ENCODE measurements around the gene FAM135A.
A peak's percentile ranks its signal among the peaks of the same experiment; 100 is the strongest.

FAM135A gene

DNA sequence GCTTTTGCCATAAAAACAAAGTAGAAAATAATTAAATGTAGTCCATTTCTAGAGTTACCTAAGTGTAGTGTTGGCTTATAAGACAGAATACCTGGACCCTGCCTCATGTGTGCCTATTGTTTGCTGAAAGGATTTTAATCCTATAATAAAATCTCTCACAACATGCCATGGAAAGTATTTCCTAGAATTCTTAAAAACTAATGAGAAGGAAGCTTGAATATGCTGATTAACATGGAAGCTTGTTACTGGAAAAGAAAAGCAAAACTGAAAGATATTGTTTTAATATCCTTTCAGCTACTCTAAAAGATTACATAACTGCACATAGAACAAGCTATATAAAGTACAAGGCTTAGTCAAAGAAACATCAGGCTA lies 18.0 kb upstream of the FAM135A start:
- H3K9me3 ChIP-seq (ENCODE audit: control insufficient read depth, low read length), result no peaks in the 10 kb centered on the region
- H3K27me3 ChIP-seq (ENCODE audit: control insufficient read depth, insufficient read depth, low read length, poor library complexity, severe bottlenecking), result no peaks in the 10 kb centered on the region
- H3K4me1 ChIP-seq (ENCODE audit: control insufficient read depth, insufficient read depth, low read length), result no peaks in the 10 kb centered on the region
- H3K36me3 ChIP-seq (ENCODE audit: control insufficient read depth, insufficient read depth, low read length), result no peaks in the 10 kb centered on the region
- no peak overlapping the region for H3K27ac ChIP-seq (ENCODE audit: insufficient read depth, low read depth, low read length, poor library complexity, severe bottlenecking)
- H3K4me3 ChIP-seq (ENCODE audit: insufficient read depth, low read depth, low read length), result no peak overlapping the region

DNA sequence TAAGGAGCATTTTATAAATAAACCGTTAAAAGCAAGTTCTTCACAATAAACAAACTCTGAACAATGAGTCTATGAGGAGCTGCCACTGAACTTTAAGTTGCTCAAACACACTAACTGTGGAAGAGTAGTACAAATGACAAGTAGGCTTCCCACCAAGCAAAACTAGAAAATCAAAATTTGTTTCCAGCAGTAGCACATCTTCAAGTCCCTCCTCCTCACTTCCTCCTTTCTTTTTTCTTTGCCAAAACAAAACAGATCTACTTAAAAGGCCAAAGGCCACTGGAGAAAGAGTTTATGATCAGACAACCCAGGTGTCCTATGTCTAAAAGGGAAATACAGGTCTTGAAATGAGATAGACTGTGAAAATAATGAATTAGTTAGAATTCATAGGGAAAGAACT lies 17.1 kb upstream of the FAM135A start:
- H3K4me1 ChIP-seq (ENCODE audit: control insufficient read depth, insufficient read depth, low read length), result no peaks in the 10 kb centered on the region
- no peak overlapping the region for H3K27ac ChIP-seq (ENCODE audit: insufficient read depth, low read depth, low read length, poor library complexity, severe bottlenecking)

DNA sequence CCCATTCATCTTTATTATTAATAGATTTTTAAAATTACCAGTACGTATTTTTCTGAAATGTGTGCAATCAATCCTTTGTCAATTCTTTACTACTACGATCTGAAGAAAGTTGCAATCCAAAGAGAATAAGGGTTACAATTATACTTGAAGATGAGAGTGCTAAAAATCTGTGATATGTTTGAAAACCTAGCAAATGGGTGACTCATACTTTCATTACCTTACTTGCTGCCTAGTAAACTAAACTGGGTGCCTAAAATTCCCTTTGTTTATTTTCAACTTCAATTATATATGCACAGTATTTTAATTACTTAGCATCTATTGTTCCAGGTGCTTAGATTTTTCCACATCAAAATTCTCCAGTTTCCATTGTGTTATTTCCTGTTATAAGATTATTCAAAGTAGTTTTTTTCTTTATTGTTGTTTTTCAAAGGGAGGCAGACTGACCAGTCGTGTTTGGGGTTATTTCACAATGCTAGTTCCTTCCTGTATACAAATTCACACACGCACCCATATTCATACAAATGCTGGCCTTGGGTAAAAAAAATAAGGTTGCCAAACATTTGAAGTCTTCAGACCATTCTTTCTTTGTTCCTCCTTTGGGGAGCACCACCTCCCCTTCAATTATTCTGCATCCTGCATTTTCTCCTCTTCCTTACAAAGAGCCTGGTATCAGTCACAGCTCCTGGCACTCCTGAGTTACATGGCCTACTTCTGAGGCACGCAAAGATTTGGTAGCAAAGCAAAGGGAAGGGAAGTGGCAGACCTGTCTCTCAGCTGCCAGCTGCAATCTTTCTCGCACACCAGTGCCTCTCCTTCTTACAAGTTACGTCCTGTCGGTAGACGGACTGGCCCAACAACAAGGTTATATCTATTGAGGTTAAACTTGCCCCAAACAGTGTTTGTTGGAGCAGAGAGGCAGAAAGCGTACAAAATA lies 16.2 kb upstream of the FAM135A start:
- Histone ChIP-seq H3K9me3 (ENCODE audit: control insufficient read depth, low read length) (no peaks in the 10 kb centered on the region), H3K4me1 (ENCODE audit: control insufficient read depth, insufficient read depth, low read length) (no peaks in the 10 kb centered on the region)
- 87 to 91% methylated on average over 9 of the region's 10 CpGs for WGBS, 2 experiments

More for the DNA sequence above, 17.1 kb upstream of the FAM135A start:
- Histone ChIP-seq H3K36me3 (ENCODE audit: control insufficient read depth, insufficient read depth, low read length) (no peaks in the 10 kb centered on the region), H3K27me3 (ENCODE audit: control insufficient read depth, insufficient read depth, low read length, poor library complexity, severe bottlenecking) (no peaks in the 10 kb centered on the region), H3K9me3 (ENCODE audit: control insufficient read depth, low read length) (no peaks in the 10 kb centered on the region), H3K4me3 (ENCODE audit: insufficient read depth, low read depth, low read length) (no peak overlapping the region)
- 100% methylated on average over 1 of the region's 1 CpG for WGBS, 2 experiments

DNA sequence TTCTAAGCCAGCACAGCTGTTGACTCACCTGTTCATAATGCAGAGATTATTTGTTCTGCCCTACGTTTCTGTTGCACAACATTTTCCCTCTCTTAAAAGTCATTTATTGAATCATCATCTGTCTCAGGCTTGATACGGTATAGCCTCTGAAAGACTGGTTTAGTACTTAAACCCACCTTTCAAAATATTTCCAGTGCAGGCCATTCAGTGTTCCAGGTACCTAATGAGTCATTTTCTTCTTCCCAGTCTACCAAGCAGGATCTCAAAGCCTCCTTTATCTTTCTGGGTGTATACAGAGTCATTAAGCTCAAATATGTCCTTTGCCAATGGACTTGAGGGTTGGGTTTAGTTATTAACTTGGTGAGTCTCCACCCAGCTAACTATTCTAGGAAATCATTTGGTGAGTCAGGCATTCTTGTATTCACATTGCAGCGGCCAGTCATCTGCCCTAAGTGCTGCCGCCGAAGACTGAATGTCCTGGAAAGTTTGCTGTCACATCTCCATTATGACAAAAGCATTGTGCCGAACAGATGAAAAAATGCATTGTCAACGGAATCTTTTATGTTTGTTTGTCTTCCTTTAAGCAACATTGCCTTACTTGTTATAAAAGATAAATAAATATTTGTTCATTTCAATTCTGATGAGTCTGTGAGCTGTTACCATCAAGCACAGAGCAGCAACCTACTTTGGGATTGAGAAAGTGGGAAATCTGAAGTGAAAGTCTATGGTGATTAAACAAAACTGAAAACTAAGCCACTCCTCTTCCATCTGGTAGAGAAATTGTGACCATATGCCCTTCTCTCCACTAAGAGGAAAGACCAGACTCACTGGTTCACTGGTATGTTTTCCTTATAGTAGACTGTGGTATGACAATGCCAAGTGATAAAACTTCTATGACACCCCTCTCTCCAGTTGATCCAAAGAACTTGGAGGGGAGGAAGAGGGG lies 14.3 kb upstream of the FAM135A start:
- WGBS, 2 experiments, result 87% methylated on average over 6 to 7 of the region's 7 CpGs
- Histone ChIP-seq H3K4me1 (ENCODE audit: control insufficient read depth, insufficient read depth, low read length) (no peaks in the 10 kb centered on the region), H3K9me3 (ENCODE audit: control insufficient read depth, low read length) (no peaks in the 10 kb centered on the region), H3K4me3 (ENCODE audit: insufficient read depth, low read depth, low read length) (no peak overlapping the region), H3K27me3 (ENCODE audit: control insufficient read depth, insufficient read depth, low read length, poor library complexity, severe bottlenecking) (peaks cover 5% of the 10 kb centered on the region), H3K27ac (ENCODE audit: insufficient read depth, low read depth, low read length, poor library complexity, severe bottlenecking) (no peak overlapping the region), H3K36me3 (ENCODE audit: control insufficient read depth, insufficient read depth, low read length) (no peaks in the 10 kb centered on the region)

More for the DNA sequence above, 16.2 kb upstream of the FAM135A start:
- H3K36me3 ChIP-seq (ENCODE audit: control insufficient read depth, insufficient read depth, low read length), result no peaks in the 10 kb centered on the region
- no peak overlapping the region for H3K4me3 ChIP-seq (ENCODE audit: insufficient read depth, low read depth, low read length)
- no peak overlapping the region for H3K27ac ChIP-seq (ENCODE audit: insufficient read depth, low read depth, low read length, poor library complexity, severe bottlenecking)
- no peaks in the 10 kb centered on the region for H3K27me3 ChIP-seq (ENCODE audit: control insufficient read depth, insufficient read depth, low read length, poor library complexity, severe bottlenecking)

DNA sequence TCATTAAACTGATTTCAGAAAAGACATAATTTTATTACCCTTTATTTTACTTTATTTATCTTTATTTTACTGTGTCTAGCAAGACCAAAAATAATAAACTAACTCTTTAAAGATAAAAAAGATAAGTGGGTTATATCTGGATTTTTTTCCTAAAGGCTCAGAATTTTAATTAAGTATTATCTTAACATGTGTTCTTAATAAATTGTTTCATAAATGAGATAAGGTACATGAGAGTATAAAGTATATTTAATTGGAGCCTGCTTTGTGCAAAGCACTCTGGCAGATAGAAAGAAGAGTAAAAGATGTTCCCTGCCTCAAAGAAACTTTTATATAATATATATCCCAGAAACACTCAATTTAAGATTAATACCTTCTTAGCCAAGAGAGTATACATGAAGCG lies 8.7 kb upstream of the FAM135A start:
- WGBS, 2 experiments, result 97 to 100% methylated on average over 1 of the region's 1 CpG
- H3K27me3 ChIP-seq (ENCODE audit: control insufficient read depth, insufficient read depth, low read length, poor library complexity, severe bottlenecking), result peaks cover 5% of the 10 kb centered on the region
- H3K27ac ChIP-seq (ENCODE audit: insufficient read depth, low read depth, low read length, poor library complexity, severe bottlenecking), result no peak overlapping the region
- no peak overlapping the region for H3K4me3 ChIP-seq (ENCODE audit: insufficient read depth, low read depth, low read length)
- H3K9me3 ChIP-seq (ENCODE audit: control insufficient read depth, low read length), result no peaks in the 10 kb centered on the region
- no peaks in the 10 kb centered on the region for H3K4me1 ChIP-seq (ENCODE audit: control insufficient read depth, insufficient read depth, low read length)
- H3K36me3 ChIP-seq (ENCODE audit: control insufficient read depth, insufficient read depth, low read length), result no peaks in the 10 kb centered on the region

DNA sequence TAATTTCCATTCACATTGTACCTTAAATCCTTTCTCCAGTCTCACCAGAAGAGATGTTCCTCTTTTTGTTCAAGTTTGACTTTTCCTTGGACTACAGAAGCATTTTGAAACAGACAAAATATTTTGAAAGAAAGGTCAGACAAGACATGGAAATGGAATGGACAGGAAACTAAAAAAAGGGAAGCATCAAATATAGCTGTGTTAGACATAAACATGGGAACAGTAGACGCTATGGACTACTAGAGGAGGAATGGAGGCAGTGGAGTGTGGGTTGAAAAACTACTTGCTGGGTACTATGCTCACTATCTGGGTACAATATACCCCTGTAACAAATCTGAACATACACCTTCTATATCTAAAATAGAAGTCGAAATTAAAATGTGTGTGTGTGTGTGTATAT lies 4.1 kb upstream of the FAM135A start:
- 89 to 93% methylated on average over 1 of the region's 2 CpGs for WGBS, 2 experiments
- H3K4me3 ChIP-seq (ENCODE audit: insufficient read depth, low read depth, low read length), result no peak overlapping the region
- no peaks in the 10 kb centered on the region for H3K4me1 ChIP-seq (ENCODE audit: control insufficient read depth, insufficient read depth, low read length)
- H3K27ac ChIP-seq (ENCODE audit: insufficient read depth, low read depth, low read length, poor library complexity, severe bottlenecking), result no peak overlapping the region
- H3K27me3 ChIP-seq (ENCODE audit: control insufficient read depth, insufficient read depth, low read length, poor library complexity, severe bottlenecking), result no peaks in the 10 kb centered on the region
- no peaks in the 10 kb centered on the region for H3K9me3 ChIP-seq (ENCODE audit: control insufficient read depth, low read length)
- no peaks in the 10 kb centered on the region for H3K36me3 ChIP-seq (ENCODE audit: control insufficient read depth, insufficient read depth, low read length)

DNA sequence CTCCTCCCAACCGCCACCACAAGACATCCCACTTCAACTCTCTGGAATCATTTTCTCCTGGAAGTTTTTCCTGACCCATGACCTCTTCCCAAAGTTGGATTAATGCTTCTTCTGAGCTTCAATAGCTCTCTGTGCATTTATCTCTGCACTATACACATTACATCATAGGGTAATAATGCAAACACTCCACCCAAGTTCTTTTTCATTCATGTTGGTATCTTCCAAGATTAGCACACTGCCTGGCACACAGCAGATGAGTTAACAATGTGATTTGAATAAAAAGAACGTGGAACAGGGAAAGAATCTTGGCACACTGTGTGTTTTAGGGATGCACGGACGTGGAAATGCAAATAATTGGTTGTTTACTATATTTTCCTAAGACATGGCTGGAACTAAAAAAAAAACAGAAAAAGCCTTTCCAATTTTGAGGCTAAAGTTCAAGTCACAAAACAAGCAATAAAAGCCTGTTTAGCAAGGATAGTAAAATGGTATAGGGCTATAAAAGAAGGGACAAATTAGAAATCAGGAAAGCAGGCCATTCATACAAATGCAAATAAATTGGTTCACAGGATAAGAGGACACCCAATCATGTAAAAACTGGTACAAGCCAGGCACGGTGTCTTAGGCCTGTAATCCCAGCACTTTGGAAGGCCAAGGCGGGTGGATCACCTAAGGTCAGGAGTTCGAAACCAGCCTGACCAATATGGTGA lies 1.6 kb upstream of the FAM135A start:
- Histone ChIP-seq H3K4me1 (ENCODE audit: control insufficient read depth, insufficient read depth, low read length) (no peaks in the 10 kb centered on the region), H3K27ac (ENCODE audit: insufficient read depth, low read depth, low read length, poor library complexity, severe bottlenecking) (no peak overlapping the region), H3K9me3 (ENCODE audit: control insufficient read depth, low read length) (no peaks in the 10 kb centered on the region), H3K4me3 (ENCODE audit: insufficient read depth, low read depth, low read length) (no peak overlapping the region), H3K27me3 (ENCODE audit: control insufficient read depth, insufficient read depth, low read length, poor library complexity, severe bottlenecking) (no peaks in the 10 kb centered on the region), H3K36me3 (ENCODE audit: control insufficient read depth, insufficient read depth, low read length) (no peaks in the 10 kb centered on the region)
- 90 to 96% methylated on average over 7 of the region's 7 CpGs for WGBS, 2 experiments

DNA sequence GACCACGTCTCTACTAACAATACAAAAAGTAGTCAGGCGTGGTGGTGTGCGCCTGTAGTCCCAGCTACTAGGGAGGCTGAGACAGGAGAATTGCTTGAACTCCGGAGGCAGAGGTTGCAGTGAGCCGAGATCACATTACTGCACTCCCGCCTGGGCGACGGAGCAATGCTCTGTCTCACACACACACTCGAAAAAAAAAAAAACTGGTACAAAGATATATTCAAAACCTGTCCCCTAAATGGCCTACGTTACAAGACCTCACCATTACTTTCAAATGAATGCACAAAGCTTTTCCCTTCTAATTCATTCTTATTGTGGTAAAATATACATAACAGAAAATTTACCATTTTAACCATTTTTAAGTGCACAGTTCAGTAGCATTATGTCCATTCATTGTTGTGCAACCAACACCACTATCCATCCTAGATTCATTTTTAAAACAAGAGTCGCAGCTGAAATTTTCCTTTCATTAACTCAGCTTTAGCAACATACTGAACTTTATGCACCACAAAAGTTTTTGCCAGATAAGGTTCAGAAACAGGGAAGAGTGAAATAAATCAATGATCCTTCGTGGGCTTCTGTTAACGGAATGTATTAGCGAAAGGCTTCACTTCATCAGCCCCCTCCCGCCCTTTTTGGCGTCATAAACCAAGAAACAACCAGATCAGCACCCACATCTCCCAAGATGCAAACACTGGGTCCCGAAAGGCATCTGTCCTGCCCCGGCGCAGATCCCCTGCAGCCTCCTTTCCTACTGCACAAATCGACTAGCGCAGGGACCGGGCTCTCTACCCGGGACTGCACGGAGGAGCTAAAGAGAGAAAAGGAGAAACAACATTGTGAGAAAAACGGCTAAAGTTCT lies 825 bp upstream of the FAM135A start:
- H3K4me1 ChIP-seq (ENCODE audit: control insufficient read depth, insufficient read depth, low read length), result no peaks in the 10 kb centered on the region
- H3K27me3 ChIP-seq (ENCODE audit: control insufficient read depth, insufficient read depth, low read length, poor library complexity, severe bottlenecking), result no peaks in the 10 kb centered on the region
- no peaks in the 10 kb centered on the region for H3K36me3 ChIP-seq (ENCODE audit: control insufficient read depth, insufficient read depth, low read length)
- H3K27ac ChIP-seq (ENCODE audit: insufficient read depth, low read depth, low read length, poor library complexity, severe bottlenecking), result peak overlapping the region; percentile 58
- no peaks in the 10 kb centered on the region for H3K9me3 ChIP-seq (ENCODE audit: control insufficient read depth, low read length)
- WGBS, 2 experiments, result 44 to 45% methylated on average over 25 of the region's 25 CpGs
- peak overlapping the region; percentile 93 for H3K4me3 ChIP-seq (ENCODE audit: insufficient read depth, low read depth, low read length)

DNA sequence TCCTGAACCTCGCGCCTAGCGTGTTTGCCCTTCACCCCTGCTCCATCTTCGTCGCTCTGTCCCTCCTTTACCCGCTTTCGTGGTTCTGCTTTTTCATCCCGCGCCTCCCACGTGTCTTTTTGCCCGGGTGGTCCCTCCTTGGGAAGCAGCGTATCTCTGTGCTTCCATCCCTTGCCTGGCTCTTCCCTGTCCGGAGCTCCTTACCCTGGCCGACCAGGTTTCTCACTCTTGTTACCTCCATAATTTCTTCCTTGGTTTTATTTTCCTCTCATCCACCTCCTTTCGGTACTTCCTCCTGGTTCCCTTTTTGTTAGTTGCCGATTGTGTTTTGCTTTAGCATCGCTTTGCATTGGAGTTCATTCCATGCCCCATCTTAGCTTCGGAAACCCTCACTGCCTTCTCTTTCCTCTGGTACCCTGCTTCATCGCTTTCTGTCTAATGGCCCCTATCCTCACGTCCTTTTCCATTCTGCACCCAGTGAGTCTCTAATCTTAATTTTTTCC lies 735 bp downstream of the FAM135A start:
- Histone ChIP-seq H3K27me3 (ENCODE audit: control insufficient read depth, insufficient read depth, low read length, poor library complexity, severe bottlenecking) (no peaks in the 10 kb centered on the region), H3K4me1 (ENCODE audit: control insufficient read depth, insufficient read depth, low read length) (no peaks in the 10 kb centered on the region), H3K9me3 (ENCODE audit: control insufficient read depth, low read length) (no peaks in the 10 kb centered on the region), H3K36me3 (ENCODE audit: control insufficient read depth, insufficient read depth, low read length) (peaks cover 3% of the 10 kb centered on the region), H3K4me3 (ENCODE audit: insufficient read depth, low read depth, low read length) (peak overlapping the region; percentile 93), H3K27ac (ENCODE audit: insufficient read depth, low read depth, low read length, poor library complexity, severe bottlenecking) (peak overlapping the region; percentile 57)
- WGBS, 2 experiments, result 0% methylated on average over 20 of the region's 20 CpGs
